Left forelimb (tissue), 1 donor: ENCODE measurements around the gene MTCL1.

Experiments
- DNase-seq: peaks from one replicate; pipeline ENCODE4 v3.0.0-alpha.2; 2018; ENCODE audit warnings: low spot score

MTCL1 gene

DNA sequence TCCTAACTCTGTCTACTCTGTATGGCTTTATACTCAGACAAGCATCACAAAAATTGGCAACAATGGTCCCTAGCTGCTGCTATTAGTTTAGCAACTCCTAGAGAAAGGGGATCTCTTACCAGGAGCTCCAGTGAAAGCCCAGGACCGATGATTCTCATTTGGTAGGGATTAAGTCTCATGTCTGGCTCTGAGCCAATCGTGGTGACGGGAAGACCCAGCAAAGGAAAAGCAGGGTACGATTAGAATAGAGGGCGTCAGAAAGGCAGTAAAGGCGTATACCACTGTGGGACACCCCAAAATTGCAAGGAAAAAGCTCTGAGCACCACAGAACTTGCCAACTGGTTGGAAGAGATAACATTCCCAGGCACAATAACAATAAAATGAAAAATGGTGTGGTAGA, 129.5 kb downstream of the MTCL1 start:
- no peak for DNase-seq

DNA sequence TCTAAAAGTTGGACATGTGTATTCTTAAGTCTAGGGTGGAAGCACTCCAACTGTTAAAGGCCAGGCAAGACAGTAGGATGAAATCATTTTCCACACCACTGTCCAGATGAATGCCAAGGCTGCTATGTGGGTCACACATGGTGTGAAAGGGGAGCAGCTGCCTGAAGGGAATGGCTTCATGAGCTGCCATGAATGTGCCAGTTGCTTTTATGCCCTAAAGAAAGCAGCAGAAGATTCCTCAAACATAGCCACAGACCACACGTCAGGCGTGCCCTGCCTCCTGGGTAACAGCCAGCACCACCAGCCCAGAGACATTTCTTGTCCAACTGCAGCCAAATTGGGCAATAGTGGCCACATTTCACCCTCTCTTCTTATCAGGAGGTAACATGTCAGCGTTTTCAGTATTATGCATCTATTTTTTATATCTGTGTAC, 130.2 kb downstream of the MTCL1 start:
- DNase-seq, result no peak

DNA sequence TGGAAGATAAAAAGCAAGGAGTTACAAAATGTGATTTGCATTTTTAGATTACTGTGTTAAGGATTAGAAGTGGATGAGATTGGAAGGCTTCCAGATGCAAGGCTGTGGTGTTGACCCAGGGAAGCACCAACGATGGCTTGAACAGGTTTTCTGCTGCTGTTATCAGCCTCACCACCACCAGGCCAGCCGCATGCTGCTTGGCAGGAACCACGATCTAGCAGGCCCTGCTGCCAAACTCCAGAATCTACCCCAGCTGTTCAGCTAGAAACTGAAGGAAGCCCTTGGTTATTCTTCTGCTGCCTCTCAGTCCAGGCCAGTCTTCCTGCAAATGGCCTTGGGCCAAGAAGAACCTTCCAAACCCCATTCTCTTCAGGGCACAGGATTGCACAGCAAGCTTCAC, 133.9 kb downstream of the MTCL1 start:
- DNase-seq, result no peak

DNA sequence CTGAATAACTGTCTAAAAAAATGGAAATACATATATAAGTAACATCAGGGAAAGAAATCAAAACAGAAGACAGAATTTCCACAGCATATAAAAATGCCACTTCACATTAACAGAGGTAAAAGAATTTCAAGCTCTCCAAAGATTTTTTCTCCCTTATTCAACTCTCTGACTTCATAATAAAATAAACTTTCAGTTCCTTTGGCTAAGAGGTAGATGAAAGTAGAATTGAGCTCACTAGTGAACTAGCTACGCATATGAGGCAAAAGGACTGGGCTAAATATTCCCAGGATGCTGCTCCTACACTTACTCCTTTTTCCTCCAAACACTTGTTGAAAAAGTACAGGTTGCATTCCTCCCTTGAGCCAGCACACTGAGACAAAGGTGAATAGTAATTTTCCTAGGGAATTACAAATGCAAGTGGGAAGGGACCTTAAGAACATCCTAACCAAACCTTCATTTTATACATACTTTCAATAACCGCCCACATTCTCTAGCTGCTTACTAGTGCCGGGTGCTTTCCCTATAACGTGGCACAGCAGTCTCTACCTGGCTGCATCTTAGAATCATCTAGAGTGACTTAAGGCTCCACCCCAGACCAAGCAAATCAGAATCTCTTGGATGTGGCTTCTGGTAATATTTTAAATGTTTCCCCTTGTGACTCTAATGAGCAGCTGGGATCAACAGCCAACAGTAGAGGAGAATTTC, 136.6 kb downstream of the MTCL1 start:
- DNase-seq, result no peak

DNA sequence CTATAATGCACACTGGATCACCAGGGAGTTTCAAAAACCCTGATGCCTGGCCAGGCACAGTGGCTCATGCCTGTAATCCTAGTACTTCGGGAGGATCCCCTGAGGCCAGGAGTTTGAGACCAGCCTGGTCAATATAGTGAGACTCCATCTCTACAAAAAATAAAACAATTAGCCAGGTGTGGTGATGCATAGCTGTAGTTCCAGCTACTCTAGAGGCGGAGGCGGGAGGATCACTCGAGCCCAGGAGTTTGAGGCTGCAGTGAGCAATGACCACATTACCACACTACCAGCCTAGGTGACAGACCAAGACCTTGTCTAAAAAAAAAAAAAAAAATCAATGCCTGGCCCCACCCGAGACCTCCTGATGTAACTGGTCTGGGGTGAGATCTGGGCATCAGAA, 137.2 kb downstream of the MTCL1 start:
- DNase-seq, result no peak

DNA sequence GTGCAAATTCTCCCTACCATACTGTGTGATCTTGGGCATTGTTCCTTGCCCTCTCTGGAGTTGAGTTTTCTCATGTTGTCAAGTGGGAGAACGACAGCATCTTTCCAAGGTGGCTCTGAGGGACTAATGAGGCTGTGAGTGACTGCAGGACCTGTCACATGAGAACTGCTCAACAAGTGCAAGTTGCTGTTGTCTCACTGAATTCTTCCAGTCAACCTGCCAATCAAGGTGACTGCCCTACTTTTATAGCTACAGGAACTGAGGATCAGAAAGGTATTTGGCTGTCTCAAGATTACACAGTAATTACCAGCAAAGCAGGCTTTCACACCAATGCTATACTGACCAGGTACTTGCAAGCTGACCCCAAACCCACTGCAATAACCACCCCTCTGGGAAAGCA, 137.6 kb downstream of the MTCL1 start:
- no peak for DNase-seq

DNA sequence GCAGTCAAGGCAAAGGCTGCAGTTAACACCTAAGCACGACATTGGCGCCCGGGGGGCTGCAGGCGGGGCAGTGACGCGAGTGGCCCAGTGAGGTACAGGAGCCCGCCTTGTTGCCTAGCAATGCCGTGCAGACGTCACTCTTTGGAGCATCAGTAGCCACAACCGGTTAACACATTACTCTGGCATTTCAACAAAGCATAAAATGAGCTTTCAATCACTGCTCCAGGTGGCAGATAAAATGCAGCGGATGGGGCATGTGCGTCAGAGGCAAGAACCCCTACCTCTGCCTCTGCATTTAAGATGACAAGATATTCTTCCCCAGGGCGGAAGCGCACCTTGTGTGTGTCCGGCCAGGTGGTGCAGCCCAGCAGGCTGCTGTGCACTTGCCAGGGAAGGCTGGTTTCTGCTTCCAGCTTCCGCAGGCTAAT, 139.4 kb downstream of the MTCL1 start:
- no peak for DNase-seq

DNA sequence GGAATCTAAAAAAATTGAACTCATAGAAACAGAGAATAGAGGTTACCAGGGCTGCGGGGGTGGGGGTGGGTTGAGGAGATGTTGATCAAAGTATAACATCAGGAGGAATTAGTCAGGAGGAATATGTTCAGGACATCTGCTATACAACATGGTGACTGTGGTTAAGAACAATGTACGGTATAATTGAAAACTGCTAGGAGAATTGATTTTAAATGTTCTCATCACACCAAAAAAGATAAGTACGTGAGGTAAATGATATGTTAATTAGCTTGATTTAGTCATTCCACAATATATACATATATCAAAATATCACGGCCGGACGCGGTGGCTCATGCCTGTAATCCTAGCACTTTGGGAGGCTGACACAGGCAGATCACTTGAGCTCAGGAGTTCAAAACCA, 140.2 kb downstream of the MTCL1 start:
- DNase-seq, result no peak

DNA sequence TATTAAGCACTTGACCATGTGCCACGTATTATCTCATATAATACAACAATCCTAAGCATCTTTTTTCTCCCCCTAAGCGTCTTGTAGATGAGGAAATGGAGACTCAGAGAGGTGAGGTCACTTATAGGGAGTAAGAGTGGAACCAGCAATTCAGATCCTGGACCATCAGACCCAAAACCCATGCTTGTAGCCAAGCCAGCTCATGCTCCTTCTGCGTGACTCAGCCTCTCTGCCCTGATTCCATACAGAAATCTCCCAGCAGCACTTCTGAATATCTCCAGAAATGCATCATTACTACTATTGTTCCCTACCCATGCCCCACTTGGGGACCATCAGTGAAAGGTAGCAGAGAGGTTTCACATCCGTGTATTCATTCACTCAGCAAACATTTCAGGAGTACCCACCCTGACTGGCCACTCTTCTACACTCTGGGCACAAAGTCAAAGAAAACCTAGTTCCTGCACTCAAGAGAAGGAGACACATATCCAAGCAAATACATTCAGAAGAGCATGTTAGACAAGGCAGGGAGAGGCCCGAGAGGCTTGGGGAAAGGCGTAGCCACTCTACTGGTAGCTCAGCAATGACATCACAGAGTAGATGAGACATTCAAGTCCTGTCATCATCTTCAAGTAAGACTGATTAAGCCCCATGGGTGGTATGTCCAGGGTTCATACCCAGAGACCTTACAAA, 141.9 kb downstream of the MTCL1 start:
- no peak for DNase-seq

DNA sequence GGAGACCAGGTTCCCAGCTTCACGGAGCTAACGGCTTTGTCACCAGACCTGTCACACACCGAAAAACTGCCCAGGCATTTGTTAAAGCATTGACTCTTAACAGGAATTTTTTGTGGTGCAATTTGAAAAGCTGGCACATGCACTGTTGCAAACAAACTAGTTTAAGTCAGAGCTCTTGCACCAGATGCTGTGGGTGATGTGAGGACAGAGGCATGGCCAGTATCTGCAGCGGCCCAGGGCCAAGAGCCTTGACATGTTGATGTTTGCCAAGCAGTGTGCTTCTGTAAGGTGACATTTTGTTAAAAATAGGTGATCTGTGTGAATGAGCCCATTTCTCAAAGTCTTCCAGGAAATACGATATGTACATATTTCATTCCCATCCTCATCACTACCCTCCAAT, 142.5 kb downstream of the MTCL1 start:
- no peak for DNase-seq

DNA sequence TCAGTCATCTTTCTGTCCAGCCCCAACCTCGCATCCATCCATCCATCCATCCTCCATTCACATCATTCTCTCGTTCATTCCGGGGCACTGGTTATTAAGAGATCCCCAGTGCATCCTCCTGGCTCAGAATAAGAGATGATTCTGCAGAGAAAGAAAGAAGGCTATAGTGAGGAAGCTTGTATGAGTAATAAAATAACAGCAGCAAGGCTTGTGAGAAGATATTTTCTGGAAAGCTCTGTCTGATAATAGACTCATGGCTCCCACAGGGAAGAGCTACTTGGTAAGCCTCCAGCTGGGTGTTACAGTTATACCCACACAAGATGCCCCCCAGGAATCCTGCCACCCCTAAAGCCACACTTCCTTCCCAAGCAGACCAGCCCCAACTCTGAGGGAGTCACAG, 143.2 kb downstream of the MTCL1 start:
- no peak for DNase-seq

DNA sequence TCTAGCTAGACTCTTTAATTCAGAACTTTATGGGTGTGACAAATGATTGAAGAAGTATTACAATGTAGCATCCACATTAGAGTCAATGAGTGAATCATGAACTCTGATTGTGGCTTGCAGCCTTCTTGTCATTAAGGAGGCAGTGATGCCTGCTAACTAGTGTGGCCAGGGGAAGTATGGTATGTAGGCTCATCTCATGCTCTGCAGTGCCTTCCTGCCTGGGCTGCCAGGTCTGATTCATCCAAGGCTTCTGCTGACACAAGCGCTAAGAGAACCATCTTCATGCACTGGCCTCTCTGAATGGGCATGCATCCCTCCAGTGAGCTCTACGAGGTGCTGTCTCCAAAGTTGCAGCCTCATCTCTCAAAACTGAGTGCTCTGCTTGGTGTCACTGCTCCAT, 144.3 kb downstream of the MTCL1 start:
- no peak for DNase-seq

DNA sequence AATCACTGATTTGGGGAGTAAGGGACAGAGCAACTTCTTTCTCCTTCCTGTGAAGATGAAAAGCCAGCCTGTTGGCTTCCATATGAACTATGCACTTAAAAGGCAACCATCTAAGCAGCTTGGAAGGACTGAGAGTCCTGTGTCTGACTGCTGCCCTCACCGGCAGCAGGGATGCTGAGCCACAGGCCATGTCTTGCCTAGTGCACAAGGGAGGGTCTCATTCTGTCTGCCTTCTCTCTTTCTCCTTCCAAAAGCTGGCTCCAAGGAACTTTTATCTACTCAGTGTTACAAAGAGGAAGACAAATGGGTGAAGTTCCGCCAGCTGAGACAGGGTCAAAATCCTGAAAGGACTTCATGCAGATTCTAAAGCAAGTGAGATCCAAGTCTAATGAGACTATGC, 146.3 kb downstream of the MTCL1 start:
- DNase-seq, result no peak

DNA sequence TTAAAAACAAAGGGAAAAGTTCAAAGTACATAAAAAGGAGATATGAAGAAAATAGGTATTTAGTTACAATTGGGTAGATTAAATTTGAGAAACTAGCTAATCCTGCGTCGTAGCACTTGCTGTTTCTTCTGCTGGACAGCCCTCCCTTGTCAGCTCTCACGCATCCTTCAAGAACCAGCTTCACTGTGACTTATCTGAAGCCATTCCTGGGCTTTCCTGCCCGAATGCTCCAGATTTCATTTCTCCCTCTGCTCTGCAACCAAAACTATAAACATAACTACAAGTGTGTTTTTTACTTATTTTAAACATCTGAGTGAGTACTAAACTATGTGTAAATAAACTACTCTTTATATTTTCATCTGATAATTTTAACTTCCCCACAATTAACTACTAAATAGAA, 149.2 kb downstream of the MTCL1 start:
- DNase-seq, result no peak

DNA sequence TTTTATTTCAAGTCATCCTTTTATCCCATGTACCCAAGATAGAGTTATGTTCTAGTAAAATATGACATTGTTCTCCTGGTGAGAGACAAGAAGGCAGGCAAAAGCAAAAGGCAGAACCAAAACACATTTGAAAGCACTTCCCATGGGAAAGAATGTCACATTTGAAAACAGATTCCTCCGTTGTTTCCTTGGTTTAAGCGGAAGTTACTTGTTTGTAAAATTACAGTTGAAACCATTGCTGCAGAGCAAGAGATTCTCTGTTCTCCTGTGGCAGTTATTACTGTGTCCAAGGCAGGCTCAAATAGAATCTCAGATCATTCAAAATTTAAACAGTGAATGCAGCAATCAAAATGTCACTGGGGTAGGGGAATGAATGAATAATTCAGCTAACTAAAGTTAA, 149.6 kb downstream of the MTCL1 start:
- no peak for DNase-seq

DNA sequence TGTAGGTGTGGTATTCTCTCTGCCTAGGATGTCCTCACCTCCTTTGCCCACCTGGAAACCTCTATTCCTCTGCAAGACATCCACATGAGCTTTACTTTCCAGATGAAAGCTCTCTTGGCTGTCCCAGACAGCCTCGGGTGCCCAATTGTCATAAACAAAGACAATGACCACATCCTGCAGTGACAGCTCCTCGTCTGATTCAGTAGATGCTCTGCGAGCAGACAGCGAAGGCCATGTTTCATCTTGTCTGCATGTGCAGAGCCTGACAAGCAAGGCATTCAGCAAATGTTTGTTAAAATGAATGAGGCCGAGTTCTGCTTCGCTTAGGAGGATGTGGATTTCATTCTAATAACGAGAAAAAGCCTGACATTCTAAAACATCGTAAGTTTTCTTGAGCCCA, 150.9 kb downstream of the MTCL1 start:
- no peak for DNase-seq

DNA sequence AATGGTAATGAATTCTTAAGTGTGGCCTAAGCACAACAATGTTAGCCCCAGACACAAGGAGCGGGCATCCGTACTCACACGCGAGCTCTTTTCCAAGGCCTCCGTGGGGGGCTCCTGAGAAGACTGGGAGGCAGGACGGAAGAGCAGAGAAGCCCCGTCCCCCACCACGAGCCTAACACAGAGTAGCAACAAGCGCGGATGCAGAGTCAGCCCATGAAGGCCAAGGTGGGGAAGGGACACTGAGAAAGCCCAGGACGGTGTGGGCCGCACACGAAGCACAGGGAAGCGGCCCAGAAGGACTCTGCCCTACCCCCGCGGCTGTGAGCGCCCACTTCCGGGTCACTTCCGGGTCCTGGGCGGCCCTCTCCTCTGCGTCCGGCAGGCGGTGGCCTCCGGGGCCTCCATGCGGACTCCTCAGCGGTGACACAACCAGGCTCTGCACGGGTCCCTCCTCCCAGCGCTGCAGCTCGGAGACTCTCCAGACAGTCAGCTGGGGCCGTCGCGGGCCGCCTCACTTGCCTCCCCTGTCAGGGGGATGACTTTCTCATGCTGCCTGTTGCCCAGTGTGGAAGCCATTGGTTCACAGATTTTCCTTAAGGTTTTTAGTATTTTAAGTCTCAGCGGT, 151.5 kb downstream of the MTCL1 start:
- no peak for DNase-seq

DNA sequence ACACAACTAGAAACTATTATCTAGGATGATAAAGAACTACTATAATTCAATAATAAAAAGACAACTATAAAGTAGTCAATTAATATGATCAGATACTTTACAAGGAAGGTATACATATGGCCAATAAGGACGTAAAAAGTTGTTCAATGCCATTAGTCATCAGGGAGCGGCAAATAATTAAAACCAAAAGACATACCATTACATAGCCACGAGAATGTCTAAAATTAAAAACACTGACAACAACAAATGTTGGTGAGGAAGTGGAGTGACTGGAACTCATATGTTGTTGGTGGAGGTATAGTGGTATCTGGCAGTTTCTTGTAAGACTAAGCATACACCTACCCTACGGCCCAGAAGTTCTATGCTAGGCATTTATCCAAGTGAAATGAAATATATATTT, 152.4 kb downstream of the MTCL1 start:
- no peak for DNase-seq

DNA sequence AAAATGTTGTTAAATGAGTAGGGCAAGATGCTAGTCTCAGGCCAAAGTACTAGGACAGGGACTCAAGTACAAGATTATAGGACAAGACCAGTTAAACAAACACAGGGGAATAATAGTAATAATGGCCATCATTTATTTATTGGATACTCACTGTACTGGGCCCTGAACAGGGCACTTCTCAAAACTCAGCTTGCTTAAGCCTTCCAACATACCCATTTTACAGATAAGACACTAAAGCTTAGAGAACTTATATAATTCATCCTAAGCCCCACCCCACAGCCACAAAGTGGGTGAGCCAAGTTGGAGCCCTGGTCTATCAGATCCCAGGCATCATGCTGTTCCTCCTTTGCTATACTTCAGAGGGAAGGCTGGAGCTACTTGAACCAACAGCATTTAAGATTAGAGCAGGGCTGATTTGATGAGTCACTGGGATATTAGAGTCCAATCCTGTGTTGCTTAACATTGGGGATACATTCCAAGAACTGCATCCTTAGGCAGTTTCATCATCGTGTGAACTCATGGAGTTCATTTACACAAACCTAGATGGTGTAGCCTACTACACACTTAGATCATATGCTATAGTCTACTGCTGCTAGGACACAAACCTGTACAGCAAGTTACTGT, 153.6 kb downstream of the MTCL1 start:
- DNase-seq, result no peak

DNA sequence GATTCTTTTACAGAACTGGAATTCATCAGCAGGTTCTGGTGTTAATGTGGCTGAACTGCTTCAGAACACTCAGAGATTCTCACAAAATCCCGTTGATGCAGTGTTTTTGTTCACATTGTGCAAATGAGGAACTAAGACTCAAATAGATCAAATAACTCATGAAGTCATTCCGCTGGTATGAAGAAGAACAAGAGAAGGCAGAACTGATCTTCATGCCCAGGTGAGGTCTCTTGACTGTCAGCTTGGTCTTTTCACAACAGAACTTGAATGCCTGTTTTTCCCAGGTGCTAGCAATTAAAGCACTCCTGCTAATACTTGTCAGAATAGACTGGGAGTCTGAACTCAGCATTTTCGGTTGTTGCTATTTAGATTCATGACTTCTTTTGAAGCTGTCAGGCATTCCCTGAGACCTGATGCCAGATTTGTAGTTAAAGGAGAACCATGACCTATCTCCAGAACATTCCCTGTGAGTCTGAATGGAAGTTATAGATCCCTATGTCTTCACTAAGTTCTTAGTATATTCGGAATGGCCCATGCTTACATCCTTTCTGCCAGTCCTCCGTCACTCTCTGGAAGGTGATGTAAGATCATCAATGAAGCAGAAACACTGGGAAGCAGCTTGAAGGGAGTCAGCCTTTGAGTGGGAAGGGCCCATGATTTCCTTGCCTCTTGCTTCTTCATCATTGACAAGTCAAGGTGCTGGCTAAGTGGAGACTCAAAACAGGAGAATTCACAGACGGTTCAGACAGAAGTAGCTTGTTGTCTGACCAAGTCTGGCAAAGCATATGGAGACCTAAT, 155.7 kb downstream of the MTCL1 start:
- DNase-seq, result no peak

DNA sequence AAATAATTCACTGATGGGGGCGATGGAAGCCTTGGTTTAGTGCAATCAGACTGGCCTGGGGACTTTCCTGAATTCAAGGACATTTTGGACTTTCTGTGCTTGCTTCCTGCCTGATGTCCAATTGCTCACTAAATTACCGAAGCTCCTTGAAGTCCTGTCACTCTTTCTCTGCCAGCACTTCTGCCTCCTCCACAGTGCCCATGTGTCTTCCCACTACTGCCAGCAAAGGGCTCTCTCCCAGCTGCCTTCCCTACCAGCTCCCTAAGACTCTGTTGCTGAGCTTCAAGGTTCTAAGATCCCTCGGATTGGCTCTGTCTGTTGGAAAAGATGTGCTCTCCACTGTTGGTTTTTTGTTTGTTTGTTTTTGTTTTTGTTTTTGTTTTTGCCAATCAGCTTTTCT, 158.1 kb downstream of the MTCL1 start:
- no peak for DNase-seq

DNA sequence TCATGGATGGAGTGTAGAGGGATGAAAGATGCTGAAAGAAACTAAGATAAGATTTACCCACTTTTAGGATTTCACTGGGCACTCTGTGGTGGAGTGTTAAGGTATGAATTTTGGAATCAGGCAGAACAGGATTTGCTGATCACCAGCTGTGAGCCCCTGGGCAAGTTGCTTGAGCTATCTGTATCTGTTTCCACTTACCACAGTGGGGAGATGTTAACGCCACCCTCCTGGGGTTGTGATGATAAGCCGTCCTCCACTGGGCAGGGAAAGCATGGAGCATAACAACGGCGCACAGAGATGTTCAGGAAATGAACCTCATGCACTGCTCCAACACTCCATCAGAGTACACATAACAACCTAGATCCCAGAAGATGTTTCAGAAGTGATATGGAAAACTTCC, 160.6 kb downstream of the MTCL1 start:
- DNase-seq, result no peak
